Measurements from ENCODE around the gene GLI3.
A peak's percentile ranks its signal among the peaks of the same experiment; 100 is the strongest.

The GLI3 gene

DNA sequence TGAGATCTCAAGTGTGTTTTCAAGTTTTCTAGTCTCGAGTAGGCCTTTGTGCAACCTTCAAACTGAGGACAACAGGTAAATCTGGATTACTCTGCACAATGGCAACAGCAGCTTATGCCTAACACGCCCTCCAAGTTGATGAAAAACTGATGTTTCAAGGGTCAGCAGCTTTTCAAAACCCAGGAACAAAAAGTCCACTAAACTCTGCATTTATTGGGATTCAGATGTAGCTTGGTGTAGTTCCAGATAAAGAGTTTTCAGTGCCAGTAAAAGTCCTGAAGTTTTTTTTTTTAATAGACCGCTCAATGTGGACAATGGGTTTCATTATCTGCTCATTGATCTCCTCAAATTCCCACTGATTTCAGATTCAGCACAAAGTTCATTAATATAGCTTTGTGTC, 259.3 kb downstream of the GLI3 start:
- FAIRE-seq (no peak), DNase-seq (ENCODE audit: insufficient read length) (no peak)
- TF ChIP-seq POLR2AphosphoS5 (IDR thresholded peaks at IDR 0.05; ENCODE audit: low read depth, low read length) (no peak), TAF1 (IDR thresholded peaks at IDR 0.05; ENCODE audit: borderline replicate concordance, low read depth, low read length) (no peak), POLR2A (IDR thresholded peaks at IDR 0.05; ENCODE audit: low read depth, low read length) (no peak)

DNA sequence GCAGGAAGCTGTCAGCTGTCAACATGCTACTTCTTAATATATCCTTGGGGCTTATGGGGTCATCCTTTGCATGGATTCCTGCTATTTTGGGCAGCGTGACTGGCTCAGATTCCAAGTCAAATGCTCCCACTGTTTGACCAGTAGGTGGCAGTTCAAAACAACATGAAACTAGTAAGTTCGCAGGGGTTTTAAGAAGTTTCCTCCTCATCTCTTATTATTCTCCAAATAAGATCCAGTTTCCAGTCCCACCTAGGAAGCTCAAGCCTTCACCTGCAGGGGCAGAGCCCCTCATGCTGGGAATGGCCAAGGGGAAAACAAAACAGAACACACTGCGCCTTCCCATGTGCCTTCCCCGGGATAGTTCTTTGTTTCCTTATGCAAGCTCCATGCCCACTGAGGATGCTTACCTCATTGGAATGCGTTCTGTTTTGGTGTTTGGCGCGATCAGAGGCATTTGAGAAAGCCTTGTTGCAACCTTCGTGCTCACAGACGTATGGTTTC, 259.8 kb downstream of the GLI3 start:
- DNase-seq (ENCODE audit: insufficient read length), result no peak
- FAIRE-seq, result peak; percentile 30
- TF ChIP-seq POLR2AphosphoS5 (IDR thresholded peaks at IDR 0.05; ENCODE audit: low read depth, low read length) (no peak), TAF1 (IDR thresholded peaks at IDR 0.05; ENCODE audit: borderline replicate concordance, low read depth, low read length) (no peak), POLR2A (IDR thresholded peaks at IDR 0.05; ENCODE audit: low read depth, low read length) (no peak)

DNA sequence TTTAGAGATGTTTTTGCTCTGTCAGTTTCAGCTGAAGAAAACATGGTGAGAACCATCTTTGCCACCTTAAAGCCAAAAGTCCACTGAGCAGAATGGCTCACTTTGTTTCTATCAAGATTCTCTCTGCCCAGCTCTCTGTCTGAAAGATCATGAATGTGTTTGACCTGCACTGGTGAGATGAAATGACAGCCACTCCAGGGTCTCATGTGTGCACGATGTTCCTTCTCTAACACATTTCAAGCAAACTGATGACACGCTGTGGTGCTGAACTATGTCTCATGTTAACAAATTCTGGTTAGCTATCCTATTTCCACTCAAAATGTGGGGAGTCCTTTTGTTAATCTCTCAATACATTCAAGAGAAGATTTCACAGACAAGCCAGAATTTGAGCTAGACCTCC, 260.6 kb downstream of the GLI3 start:
- DNase-seq (ENCODE audit: insufficient read length) (no peak), FAIRE-seq (no peak)
- no peak for TF ChIP-seq TAF1 (IDR thresholded peaks at IDR 0.05; ENCODE audit: borderline replicate concordance, low read depth, low read length)

DNA sequence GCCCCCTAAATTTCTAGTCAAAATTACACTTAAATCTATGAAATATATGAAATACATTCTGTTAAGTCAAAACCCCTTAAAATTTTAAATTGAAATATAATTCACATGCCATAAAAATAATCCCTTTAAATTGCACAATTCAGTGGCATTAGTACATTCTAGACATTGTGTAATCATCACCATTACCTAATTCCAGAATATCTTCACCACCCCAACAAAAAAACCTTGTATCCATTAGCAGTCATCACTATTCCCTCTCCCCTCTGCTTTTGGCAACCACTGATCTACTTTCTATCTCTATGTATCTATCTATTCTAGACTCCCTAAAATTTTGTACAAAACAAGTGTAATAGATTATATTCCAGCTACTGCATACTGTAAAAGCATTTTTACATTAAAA, 261.2 kb downstream of the GLI3 start:
- TF ChIP-seq POLR2A (IDR thresholded peaks at IDR 0.05; ENCODE audit: low read depth, low read length), result no peak
- TF ChIP-seq TAF1 (IDR thresholded peaks at IDR 0.05; ENCODE audit: borderline replicate concordance, low read depth, low read length), result no peak
- no peak for TF ChIP-seq POLR2AphosphoS5 (IDR thresholded peaks at IDR 0.05; ENCODE audit: low read depth, low read length)
- DNase-seq (ENCODE audit: insufficient read length), result no peak
- FAIRE-seq, result no peak

DNA sequence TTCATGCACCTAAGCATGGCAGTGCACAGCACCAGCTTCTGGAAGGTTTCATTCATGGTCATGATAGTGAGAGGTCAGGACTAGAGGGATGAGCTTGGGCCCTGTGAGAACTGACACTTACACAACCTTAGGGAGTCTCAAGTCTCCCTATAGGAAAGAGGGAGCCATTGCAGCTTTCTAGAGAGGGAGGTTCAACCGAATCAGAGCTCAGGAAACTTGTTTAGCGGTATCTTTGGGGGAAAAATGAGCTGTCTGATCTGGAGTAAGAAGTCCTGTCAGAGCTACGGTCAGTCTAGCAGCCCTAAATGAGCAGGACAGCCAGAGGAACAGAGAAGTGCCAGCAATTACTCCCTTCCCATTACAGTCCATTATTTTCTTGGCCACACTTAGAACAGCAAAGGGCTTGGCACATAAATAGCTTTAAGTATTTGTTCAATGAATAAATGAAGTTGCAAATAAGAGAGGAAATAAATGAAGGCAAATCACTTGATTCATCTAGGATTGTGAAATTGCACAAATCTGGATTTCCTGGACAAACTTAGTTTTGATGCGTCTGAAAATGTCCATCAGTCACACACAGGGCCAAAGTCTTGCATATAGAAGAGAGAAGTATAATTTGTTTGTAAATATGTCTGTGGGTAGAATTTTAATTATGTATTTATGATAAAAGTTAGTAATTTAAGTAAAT, 262.0 kb downstream of the GLI3 start:
- TF ChIP-seq TAF1 (IDR thresholded peaks at IDR 0.05; ENCODE audit: borderline replicate concordance, low read depth, low read length) (no peak), POLR2A (IDR thresholded peaks at IDR 0.05; ENCODE audit: low read depth, low read length) (no peak)
- no peak for DNase-seq (ENCODE audit: insufficient read length)
- no peak for FAIRE-seq

DNA sequence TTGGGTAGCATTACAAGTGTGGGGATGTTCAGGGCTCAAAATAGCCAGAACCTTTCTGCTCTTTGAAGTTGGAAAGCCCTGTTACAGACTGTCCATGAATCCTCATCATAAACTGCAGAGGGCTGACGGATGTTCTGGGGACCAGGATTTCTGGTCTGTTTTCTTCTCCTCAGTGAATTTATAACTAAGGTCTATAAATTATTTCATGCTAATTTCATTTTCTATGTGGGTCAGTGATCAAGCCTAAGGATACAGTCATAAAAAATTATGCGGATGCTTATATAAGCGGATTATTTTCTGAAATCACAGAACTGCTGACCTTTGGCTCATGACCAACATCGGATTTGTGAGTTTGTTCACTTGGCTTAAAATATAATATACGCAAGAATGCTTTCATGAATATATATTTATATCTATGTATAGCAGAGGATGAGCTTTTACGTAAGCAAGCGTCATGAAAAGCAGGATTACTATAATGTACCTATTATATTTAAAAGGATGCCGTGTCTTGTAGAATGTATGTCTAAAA, 263.7 kb downstream of the GLI3 start:
- TF ChIP-seq POLR2AphosphoS5 (IDR thresholded peaks at IDR 0.05; ENCODE audit: low read depth, low read length), result no peak
- TF ChIP-seq POLR2A (IDR thresholded peaks at IDR 0.05; ENCODE audit: low read depth, low read length), result no peak
- no peak for TF ChIP-seq TAF1 (IDR thresholded peaks at IDR 0.05; ENCODE audit: borderline replicate concordance, low read depth, low read length)
- FAIRE-seq (no peak), DNase-seq (ENCODE audit: insufficient read length) (no peak)

DNA sequence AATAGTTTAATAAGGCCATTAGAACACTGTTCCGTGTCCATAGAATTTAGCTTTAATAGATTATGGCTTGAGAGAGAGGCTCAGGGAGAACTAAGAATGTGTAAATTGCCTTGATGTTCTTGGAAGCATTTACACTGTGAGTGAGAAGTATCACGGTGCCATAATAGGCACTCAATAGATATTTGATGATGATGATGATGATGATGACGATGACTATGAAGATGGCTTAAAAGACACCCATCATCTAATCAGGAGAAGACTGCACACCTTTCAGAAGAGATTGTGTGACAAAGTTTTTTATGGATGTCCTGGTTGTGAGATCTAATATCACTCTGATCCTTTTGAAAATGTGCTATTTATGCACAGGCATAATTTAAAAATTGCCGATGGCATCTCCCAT, 264.2 kb downstream of the GLI3 start:
- DNase-seq (ENCODE audit: insufficient read length), result no peak
- no peak for FAIRE-seq
- no peak for TF ChIP-seq POLR2AphosphoS5 (IDR thresholded peaks at IDR 0.05; ENCODE audit: low read depth, low read length)
- no peak for TF ChIP-seq POLR2A (IDR thresholded peaks at IDR 0.05; ENCODE audit: low read depth, low read length)
- TF ChIP-seq TAF1 (IDR thresholded peaks at IDR 0.05; ENCODE audit: borderline replicate concordance, low read depth, low read length), result no peak

DNA sequence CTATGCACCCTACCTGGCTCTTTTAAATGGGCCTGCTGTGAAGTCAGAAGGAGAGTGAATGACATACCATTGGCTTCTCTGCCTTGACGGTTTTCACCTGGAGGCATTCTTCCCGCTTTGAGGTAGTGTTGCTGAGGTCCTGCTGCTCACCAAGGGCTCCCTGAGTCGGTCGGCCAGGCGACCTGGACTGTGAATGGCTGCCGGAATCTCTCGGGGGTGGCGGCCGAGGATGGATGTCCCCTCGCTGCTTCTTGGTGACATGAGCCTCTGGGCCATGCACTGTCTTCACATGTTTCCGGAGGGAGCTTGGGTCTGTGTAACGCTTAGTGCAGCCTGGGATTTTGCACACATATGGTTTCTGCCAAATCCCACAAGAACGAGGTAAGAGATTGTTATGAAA, 264.7 kb downstream of the GLI3 start:
- no peak for DNase-seq (ENCODE audit: insufficient read length)
- FAIRE-seq, result no peak
- TF ChIP-seq POLR2A (IDR thresholded peaks at IDR 0.05; ENCODE audit: low read depth, low read length) (no peak), POLR2AphosphoS5 (IDR thresholded peaks at IDR 0.05; ENCODE audit: low read depth, low read length) (no peak), TAF1 (IDR thresholded peaks at IDR 0.05; ENCODE audit: borderline replicate concordance, low read depth, low read length) (no peak)

DNA sequence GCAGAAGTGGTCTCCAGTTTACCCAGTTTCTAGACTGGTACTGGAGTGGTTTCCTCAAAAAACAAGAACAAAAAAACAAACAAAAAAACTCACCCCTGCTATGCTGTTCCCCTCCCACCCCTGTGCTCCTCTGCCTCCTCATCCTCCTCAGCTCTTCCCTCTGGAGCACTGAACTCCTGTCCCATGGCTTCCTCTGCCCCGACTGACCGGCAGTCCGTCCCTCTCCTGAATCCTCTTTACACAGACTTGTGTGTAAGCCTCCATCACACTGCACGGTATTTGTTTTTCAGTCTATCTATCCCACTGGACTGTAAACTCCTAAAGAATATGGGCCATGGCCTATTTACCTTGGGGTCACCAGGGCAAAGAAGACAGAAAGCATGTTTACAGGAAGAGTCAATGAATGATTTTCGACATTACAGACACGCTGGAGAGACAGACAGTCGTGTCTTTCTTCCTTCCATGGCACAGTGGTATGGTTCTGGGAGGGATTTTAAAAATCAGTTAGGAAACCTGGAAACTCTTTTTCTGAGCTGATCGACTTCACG, 265.3 kb downstream of the GLI3 start:
- TF ChIP-seq POLR2A (IDR thresholded peaks at IDR 0.05; ENCODE audit: low read depth, low read length), result no peak
- no peak for TF ChIP-seq POLR2AphosphoS5 (IDR thresholded peaks at IDR 0.05; ENCODE audit: low read depth, low read length)
- TF ChIP-seq TAF1 (IDR thresholded peaks at IDR 0.05; ENCODE audit: borderline replicate concordance, low read depth, low read length), result no peak
- no peak for FAIRE-seq
- no peak for DNase-seq (ENCODE audit: insufficient read length)

DNA sequence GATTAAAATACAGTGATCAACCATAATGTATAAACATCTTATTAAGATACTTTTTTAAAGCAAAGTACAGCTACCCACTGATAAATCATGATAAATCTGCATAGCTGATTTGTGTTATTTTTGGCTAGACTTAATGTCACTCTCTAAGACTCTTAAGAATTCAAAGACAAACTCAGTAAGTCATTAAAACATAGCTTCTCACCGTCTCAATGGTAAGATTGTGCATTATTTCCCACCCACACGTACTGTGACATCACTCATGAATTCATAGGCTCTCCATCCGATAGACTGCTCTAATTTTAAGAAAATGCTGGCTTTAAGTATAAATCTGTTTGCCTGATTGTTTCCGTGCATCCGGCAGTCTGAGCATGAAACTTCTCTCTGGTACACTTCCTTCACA, 266.1 kb downstream of the GLI3 start:
- no peak for TF ChIP-seq POLR2A (IDR thresholded peaks at IDR 0.05; ENCODE audit: low read depth, low read length)
- TF ChIP-seq POLR2AphosphoS5 (IDR thresholded peaks at IDR 0.05; ENCODE audit: low read depth, low read length), result no peak
- no peak for TF ChIP-seq TAF1 (IDR thresholded peaks at IDR 0.05; ENCODE audit: borderline replicate concordance, low read depth, low read length)
- DNase-seq (ENCODE audit: insufficient read length) (no peak), FAIRE-seq (no peak)

DNA sequence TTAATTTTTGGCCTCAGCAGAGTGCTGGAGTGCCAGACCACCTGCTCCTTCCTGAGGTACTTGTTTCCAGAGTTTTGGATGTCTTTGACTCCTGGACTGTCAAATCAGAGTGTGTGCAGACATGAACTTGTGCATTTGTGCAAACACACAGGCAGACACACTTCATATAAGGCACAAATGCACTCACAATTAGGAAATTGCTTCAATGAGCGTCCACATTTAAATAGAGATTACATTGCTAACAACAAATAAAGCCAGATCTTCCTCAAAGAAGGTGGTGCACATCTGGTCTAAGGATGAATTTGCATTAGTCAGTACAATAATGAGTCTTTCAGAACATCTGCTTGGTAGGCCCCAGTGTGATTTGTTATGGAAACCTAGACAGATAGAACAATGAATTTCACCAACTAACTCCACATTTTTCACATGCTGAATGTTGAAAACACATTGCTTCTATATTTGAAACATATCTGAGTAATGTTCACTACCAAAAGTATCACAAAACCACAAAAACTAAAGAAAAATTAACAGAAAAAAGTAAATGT, 267.4 kb downstream of the GLI3 start:
- FAIRE-seq, result no peak
- no peak for TF ChIP-seq TAF1 (IDR thresholded peaks at IDR 0.05; ENCODE audit: borderline replicate concordance, low read depth, low read length)
- DNase-seq (ENCODE audit: insufficient read length), result no peak

DNA sequence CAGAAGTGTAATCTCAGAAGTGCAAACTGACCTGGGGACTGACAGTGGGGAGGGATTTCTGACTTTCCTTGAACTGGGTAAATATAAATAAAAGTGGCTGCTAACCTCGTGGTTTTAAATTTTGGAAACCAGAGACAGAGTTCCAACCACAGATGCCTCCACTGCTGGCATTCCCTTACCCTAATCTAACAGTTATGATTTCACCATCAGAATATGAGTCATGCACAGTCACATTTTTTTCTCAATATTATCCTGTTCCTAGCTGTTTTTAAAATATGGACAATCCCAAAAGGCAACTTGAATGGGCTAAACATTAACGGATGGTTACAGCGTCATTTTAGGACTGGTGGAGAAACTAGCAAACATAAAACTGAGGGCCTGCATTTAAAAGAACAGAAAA, 269.9 kb downstream of the GLI3 start:
- FAIRE-seq, result no peak
- no peak for TF ChIP-seq POLR2AphosphoS5 (IDR thresholded peaks at IDR 0.05; ENCODE audit: low read depth, low read length)
- TF ChIP-seq TAF1 (IDR thresholded peaks at IDR 0.05; ENCODE audit: borderline replicate concordance, low read depth, low read length), result no peak
- TF ChIP-seq POLR2A (IDR thresholded peaks at IDR 0.05; ENCODE audit: low read depth, low read length), result no peak

More for the DNA sequence above, 269.9 kb downstream of the GLI3 start:
- DNase-seq (ENCODE audit: insufficient read length), result no peak

Data from GM12892 (cell line).